CD14-positive monocyte (primary cell): ENCODE results near the gene PCDHA9. TPM values are rescaled to one million over a fixed set of nuclear protein-coding genes. Genes with fewer than 3 reads are reported as not detected.

ENCODE experiments used
- DNase-seq, 3 donors: peaks; one replicate each; pipeline ENCODE4 v3.0.0-alpha.2; 2011 to 2022
- H2AFZ ChIP-seq: 2 replicates; pipeline ENCODE4 v1.6.0; 2012; ENCODE audit warnings: mild to moderate bottlenecking, low read depth, low read length, inconsistent platforms; ENCODE audit not compliant: insufficient read depth, poor library complexity, severe bottlenecking
- H3K27ac ChIP-seq, 2 donors: 1 replicate in 1 of 2; 2 replicates in 1 of 2; pipeline ENCODE4 v1.5.1; 2012 to 2013; ENCODE audit warnings: low read length in 2 of 2, control low read depth in 1 of 2, inconsistent platforms in 1 of 2, low read depth in 1 of 2, mild to moderate bottlenecking in 1 of 2
- H3K27me3 ChIP-seq, 2 donors: one replicate each; pipeline versions ENCODE4 v1.6.0 to v1.6.1; 2011 to 2013; ENCODE audit warnings: low read length in 2 of 2; ENCODE audit not compliant: control insufficient read depth in 2 of 2, insufficient read depth in 2 of 2
- H3K36me3 ChIP-seq, 2 donors: replicated peaks in 1 of 2; 1 replicate in 1 of 2; 2 replicates in 1 of 2; pipeline versions ENCODE4 v1.5.1 to v1.6.1; 2012 to 2013; ENCODE audit warnings: low read length in 2 of 2, control low read depth in 1 of 2, inconsistent platforms in 1 of 2, mild to moderate bottlenecking in 1 of 2; ENCODE audit not compliant: insufficient read depth in 2 of 2, control insufficient read depth in 1 of 2
- H3K4me1 ChIP-seq, 2 donors: 1 replicate in 1 of 2; 2 replicates in 1 of 2; pipeline versions ENCODE4 v1.5.1 to v1.6.1; 2012 to 2013; ENCODE audit warnings: low read length in 2 of 2, control low read depth in 1 of 2, inconsistent platforms in 1 of 2, mild to moderate bottlenecking in 1 of 2, moderate library complexity in 1 of 2; ENCODE audit not compliant: insufficient read depth in 2 of 2, control insufficient read depth in 1 of 2
- H3K4me2 ChIP-seq: replicated peaks from 2 replicates; pipeline ENCODE3; 2012; ENCODE audit warnings: low read length, moderate library complexity, mild to moderate bottlenecking; ENCODE audit not compliant: poor library complexity, severe bottlenecking; ENCODE audit errors: extremely low read depth
- H3K4me3 ChIP-seq, 3 experiments: fragments of 200-600 bp in 1 of 3; sonication (generic) in 1 of 3; replicated peaks in 1 of 3; 1 replicate in 2 of 3; 2 replicates in 1 of 3; pipeline ENCODE4 v1.5.1; 2011 to 2013; ENCODE audit warnings: low read length in 3 of 3, mild to moderate bottlenecking in 3 of 3, control low read depth in 2 of 3, low read depth in 2 of 3, inconsistent platforms in 1 of 3, moderate library complexity in 1 of 3
- H3K79me2 ChIP-seq: 2 replicates; pipeline ENCODE4 v1.6.0; 2012; ENCODE audit warnings: mild to moderate bottlenecking, control low read depth, inconsistent platforms, low read length, moderate library complexity; ENCODE audit not compliant: insufficient read depth
- H3K9ac ChIP-seq: 2 replicates; pipeline ENCODE4 v1.6.0; 2017; ENCODE audit warnings: low read length, mild to moderate bottlenecking; ENCODE audit not compliant: insufficient read depth, poor library complexity, severe bottlenecking
- H3K9me3 ChIP-seq, 2 donors: replicated peaks in 1 of 2; 1 replicate in 1 of 2; 2 replicates in 1 of 2; pipeline versions ENCODE4 v1.5.1 to v1.6.1; 2012 to 2013; ENCODE audit warnings: low read length in 2 of 2, control low read depth in 1 of 2; ENCODE audit not compliant: control insufficient read depth in 1 of 2, insufficient read depth in 1 of 2
- H4K20me1 ChIP-seq: 2 replicates; pipeline ENCODE4 v1.6.0; 2012; ENCODE audit warnings: mild to moderate bottlenecking, low read length, control low read depth, moderate library complexity; ENCODE audit not compliant: insufficient read depth
- H3K27ac Mint-ChIP-seq, 7 donors: one replicate each; pipeline ENCODE4 v1.8.0; 2020; ENCODE audit warnings: mild to moderate bottlenecking in 7 of 7, mixed read lengths in 7 of 7, moderate library complexity in 6 of 7, inconsistent platforms in 2 of 7
- H3K27me3 Mint-ChIP-seq, 3 donors: one replicate each; pipeline ENCODE4 v1.8.0; 2021 to 2022; ENCODE audit warnings: low read depth in 3 of 3, mild to moderate bottlenecking in 3 of 3, mixed read lengths in 3 of 3, moderate library complexity in 3 of 3, inconsistent platforms in 1 of 3
- H3K36me3 Mint-ChIP-seq, 2 donors: one replicate each; pipeline ENCODE4 v1.8.0; 2020; ENCODE audit warnings: mixed read lengths in 2 of 2, inconsistent platforms in 1 of 2, mild to moderate bottlenecking in 1 of 2
- H3K4me1 Mint-ChIP-seq: one replicate; pipeline ENCODE4 v1.8.0; 2020; ENCODE audit warnings: mild to moderate bottlenecking, mixed read lengths
- H3K4me3 Mint-ChIP-seq, 2 donors: one replicate each; pipeline ENCODE4 v1.8.0; 2020; ENCODE audit warnings: mild to moderate bottlenecking in 2 of 2, mixed read lengths in 2 of 2, moderate library complexity in 1 of 2
- H3K9me3 Mint-ChIP-seq, 7 donors: one replicate each; pipeline ENCODE4 v1.8.0; 2020 to 2022; ENCODE audit warnings: mixed read lengths in 7 of 7, mild to moderate bottlenecking in 6 of 7, moderate library complexity in 6 of 7, inconsistent platforms in 2 of 7
- CTCF ChIP-seq: fragments of 200-600 bp; IDR thresholded peaks from one replicate; pipeline ENCODE4 v1.8.0; 2022; ENCODE audit warnings: antibody characterized with exemption, mild to moderate bottlenecking
- WGBS: methylation state at CpG from one replicate; pipeline ENCODE4 v1.1.5; 2013; ENCODE audit warnings: missing lambda C conversion rate; ENCODE audit not compliant: insufficient coverage; 5-methylcytosine and 5-hydroxymethylcytosine counted together
- intact Hi-C, 2 donors: fragments of 100-400 bp; cut with micrococcal nuclease; formaldehyde crosslinking; loops; one replicate each; pipeline versions ENCODE4 v1.15.0 to v1.15.1; 2023
- polyA plus RNA-seq, 3 donors: library from polyadenylated mRNA; depleted of rRNA in 1 of 3; unstranded in 2 of 3; stranded (reverse) in 1 of 3; fragments of 300-500 nt in 2 of 3; fragments of >200 nt in 1 of 3; fragmentation: Illumina TruSeq in 2 of 3; gene quantifications; 1 replicate in 2 of 3; 2 replicates in 1 of 3; pipeline ENCODE4 v1.2.3, GENCODE V29; 2012 to 2021

Gene PCDHA9
- polyA plus RNA-seq, 3 donors = not detected

DNA sequence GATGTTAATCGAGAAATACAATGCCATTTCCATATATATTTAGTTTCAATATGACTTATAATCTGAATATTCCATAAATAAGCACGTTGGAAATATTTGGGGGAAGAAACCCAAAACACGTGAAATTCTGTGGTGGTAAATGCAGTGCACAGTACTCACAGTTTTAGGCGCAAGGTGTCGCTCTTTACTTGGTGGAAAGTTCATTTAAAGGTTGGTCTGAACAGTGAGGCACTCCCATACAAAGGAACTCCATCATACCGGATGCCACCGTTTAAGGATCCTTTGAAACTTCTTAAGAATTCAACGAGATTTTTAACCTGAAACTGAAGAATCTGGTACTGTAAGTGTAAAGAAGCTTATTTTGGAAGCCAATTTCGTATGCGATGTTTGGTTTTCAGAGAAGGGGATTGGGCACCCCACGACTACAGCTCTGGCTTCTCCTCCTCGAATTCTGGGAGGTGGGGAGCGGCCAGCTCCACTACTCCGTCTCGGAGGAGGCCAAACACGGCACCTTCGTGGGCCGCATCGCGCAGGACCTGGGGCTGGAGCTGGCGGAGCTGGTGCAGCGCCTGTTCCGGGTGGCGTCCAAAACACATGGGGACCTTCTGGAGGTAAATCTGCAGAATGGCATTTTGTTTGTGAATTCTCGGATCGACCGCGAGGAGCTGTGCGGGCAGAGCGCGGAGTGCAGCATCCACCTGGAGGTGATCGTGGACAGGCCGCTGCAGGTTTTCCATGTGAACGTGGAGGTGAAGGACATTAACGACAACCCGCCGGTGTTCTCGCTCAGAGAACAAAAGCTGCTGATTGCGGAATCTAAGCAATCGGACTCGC, 20.8 kb downstream of the PCDHA9 start, which contains the start of gene PCDHA11:
TSS of gene PCDHA11 (plus strand) at position 237 of the 834 bp plus-strand sequence. CDS start at position 384, 147 bp downstream.
- Mint-ChIP-seq H3K27ac (no peak within 1 kb of the TSS), H3K36me3 (peaks cover 0 to 12% of the 10 kb centered on the region in 2 donors), H3K9me3 (peaks cover 19 to 44% (median 33%) of the 10 kb centered on the region in 7 donors), H3K27me3 (peaks cover 6 to 23% (median 22%) of the 10 kb centered on the region in 3 donors), H3K4me3 (peak within 1 kb of the TSS in 1 of 2 donors; percentile 39), H3K4me1 (no peaks in the 10 kb centered on the region)
- H3K9me3 ChIP-seq = peaks cover 28 to 49% of the 10 kb centered on the region in 2 donors
- no peak within 1 kb of the TSS for H3K9ac ChIP-seq
- H2AFZ ChIP-seq = no peak within 1 kb of the TSS
- peaks cover 0 to 11% of the 10 kb centered on the region in 2 donors for H3K27me3 ChIP-seq
- no peak within 1 kb of the TSS for H3K27ac ChIP-seq
- H3K4me3 ChIP-seq = no peak within 1 kb of the TSS
- no peaks in the 10 kb centered on the region for H3K4me1 ChIP-seq
- WGBS = 22% methylated on average over 30 of the region's 41 CpGs
- TF ChIP-seq CTCF = no peak
- intact Hi-C loops = no loop called here
- no peak within 1 kb of the TSS for H3K4me2 ChIP-seq
- no peaks in the 10 kb centered on the region for H3K36me3 ChIP-seq
- no peaks in the 10 kb centered on the region for H3K79me2 ChIP-seq
- no peak for DNase-seq
- no peaks in the 10 kb centered on the region for H4K20me1 ChIP-seq

DNA sequence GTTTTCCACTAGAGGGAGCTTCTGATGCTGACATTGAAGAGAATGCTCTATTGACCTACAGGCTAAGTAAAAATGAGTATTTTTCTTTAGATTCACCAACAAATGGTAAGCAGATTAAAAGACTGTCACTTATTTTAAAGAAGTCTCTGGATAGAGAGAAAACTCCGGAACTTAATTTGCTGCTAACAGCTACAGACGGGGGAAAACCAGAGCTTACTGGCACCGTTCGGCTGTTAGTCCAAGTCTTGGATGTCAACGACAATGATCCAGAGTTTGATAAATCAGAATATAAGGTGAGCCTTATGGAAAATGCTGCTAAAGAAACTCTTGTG, 21.3 kb downstream of the PCDHA9 start:
- H2AFZ ChIP-seq = no peak overlapping the region
- no peaks in the 10 kb centered on the region for H3K36me3 ChIP-seq
- no peak for DNase-seq
- intact Hi-C loops = no loop called here
- H3K9ac ChIP-seq = no peak overlapping the region
- TF ChIP-seq CTCF = no peak
- Mint-ChIP-seq H3K9me3 (peaks cover 19 to 44% (median 37%) of the 10 kb centered on the region in 7 donors), H3K4me3 (peak overlapping the region in 1 of 2 donors; percentile 39), H3K27ac (no peak overlapping the region), H3K4me1 (no peaks in the 10 kb centered on the region), H3K36me3 (peaks cover 0 to 12% of the 10 kb centered on the region in 2 donors), H3K27me3 (peaks cover 6 to 26% (median 22%) of the 10 kb centered on the region in 3 donors)
- no peaks in the 10 kb centered on the region for H4K20me1 ChIP-seq
- H3K27me3 ChIP-seq = peaks cover 0 to 15% of the 10 kb centered on the region in 2 donors
- H3K79me2 ChIP-seq = no peaks in the 10 kb centered on the region
- H3K4me3 ChIP-seq = no peak overlapping the region
- no peaks in the 10 kb centered on the region for H3K4me1 ChIP-seq
- no peak overlapping the region for H3K27ac ChIP-seq
- peaks cover 28 to 53% of the 10 kb centered on the region in 2 donors for H3K9me3 ChIP-seq
- H3K4me2 ChIP-seq = no peak overlapping the region
- WGBS = 73% methylated on average over 4 of the region's 5 CpGs
